Fibroblast of lung (primary cell): Measurements from ENCODE around the gene IRAK1BP1.

Experiments used
- CTCF ChIP-seq, 2 donors: IDR thresholded peaks in 1 of 2; conservative IDR thresholded peaks in 1 of 2; 1 replicate in 1 of 2; 2 replicates in 1 of 2; pipeline ENCODE4 v1.5.1; 2011 to 2012; ENCODE audit warnings: low read length in 2 of 2, control low read depth in 1 of 2, inconsistent platforms in 1 of 2, low read depth in 1 of 2, mild to moderate bottlenecking in 1 of 2
- EZH2 ChIP-seq: IDR thresholded peaks from 2 replicates; pipeline ENCODE4 v1.5.1; 2012; ENCODE audit warnings: low read length, control low read depth, mild to moderate bottlenecking; ENCODE audit errors: missing control alignments

DNA sequence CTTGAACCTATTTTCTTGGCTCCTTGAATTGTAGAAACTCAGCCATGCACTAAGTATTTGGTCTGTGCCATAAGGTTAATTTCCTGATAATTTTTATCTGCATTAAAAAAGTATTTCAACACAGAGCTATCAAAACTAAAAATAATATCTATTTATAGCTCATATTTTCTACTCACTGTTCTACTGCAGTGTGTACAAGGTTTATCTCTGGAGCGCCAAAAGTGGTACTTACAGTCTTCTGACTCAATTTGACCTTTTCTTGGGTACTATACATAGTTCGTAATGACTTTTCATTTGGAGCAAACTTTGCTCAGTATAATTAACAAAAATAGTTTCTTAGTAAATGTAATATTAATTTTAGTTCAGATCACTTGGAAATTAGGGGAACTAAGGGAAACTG, 69.2 kb downstream of the IRAK1BP1 start:
- TF ChIP-seq CTCF (conservative IDR thresholded peaks at IDR 0.05 in 1 of 2, IDR thresholded peaks at IDR 0.05 in 1 of 2; ENCODE audit: low read depth in 1 of 2, low read length in 2 of 2): no peak
- TF ChIP-seq EZH2: no peak
